NB4 (cell line): ENCODE measurements around the gene CHD3.

ENCODE experiments used
- DNase-seq: peaks from one replicate; pipeline ENCODE4 v3.0.0; 2010; ENCODE audit warnings: low read depth
- H3K4me3 ChIP-seq: one replicate; pipeline ENCODE4 v1.5.1; 2011; ENCODE audit warnings: mild to moderate bottlenecking, low read depth, low read length, moderate library complexity
- MYC ChIP-seq: IDR thresholded peaks from 2 replicates; pipeline ENCODE4 v1.6.1; 2011; ENCODE audit warnings: low read depth, low read length
- POLR2A ChIP-seq: IDR thresholded peaks from 2 replicates; pipeline ENCODE4 v1.6.1; 2011; ENCODE audit warnings: mild to moderate bottlenecking; ENCODE audit not compliant: insufficient read length; ENCODE audit errors: extremely low read depth
- TF ChIP-seq, protein P1 (sequence below): IDR thresholded peaks from 2 replicates; pipeline ENCODE4 v1.6.1; 2011; ENCODE audit warnings: low read depth, low read length
- TF ChIP-seq, protein P2 (sequence below): IDR thresholded peaks from one replicate; pipeline ENCODE4 v1.5.1; 2012; ENCODE audit warnings: low read depth, low read length

Gene CHD3

GRCh38 chr17:7910711-7911110, 22.1 kb downstream of the CHD3 start:
- no peak overlapping the region for H3K4me3 ChIP-seq
- TF ChIP-seq, protein P1, sequence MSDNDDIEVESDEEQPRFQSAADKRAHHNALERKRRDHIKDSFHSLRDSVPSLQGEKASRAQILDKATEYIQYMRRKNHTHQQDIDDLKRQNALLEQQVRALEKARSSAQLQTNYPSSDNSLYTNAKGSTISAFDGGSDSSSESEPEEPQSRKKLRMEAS: no peak
- no peak for TF ChIP-seq POLR2A
- TF ChIP-seq, protein P2, sequence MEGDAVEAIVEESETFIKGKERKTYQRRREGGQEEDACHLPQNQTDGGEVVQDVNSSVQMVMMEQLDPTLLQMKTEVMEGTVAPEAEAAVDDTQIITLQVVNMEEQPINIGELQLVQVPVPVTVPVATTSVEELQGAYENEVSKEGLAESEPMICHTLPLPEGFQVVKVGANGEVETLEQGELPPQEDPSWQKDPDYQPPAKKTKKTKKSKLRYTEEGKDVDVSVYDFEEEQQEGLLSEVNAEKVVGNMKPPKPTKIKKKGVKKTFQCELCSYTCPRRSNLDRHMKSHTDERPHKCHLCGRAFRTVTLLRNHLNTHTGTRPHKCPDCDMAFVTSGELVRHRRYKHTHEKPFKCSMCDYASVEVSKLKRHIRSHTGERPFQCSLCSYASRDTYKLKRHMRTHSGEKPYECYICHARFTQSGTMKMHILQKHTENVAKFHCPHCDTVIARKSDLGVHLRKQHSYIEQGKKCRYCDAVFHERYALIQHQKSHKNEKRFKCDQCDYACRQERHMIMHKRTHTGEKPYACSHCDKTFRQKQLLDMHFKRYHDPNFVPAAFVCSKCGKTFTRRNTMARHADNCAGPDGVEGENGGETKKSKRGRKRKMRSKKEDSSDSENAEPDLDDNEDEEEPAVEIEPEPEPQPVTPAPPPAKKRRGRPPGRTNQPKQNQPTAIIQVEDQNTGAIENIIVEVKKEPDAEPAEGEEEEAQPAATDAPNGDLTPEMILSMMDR: no peak
- TF ChIP-seq MYC: no peak
- no peak for DNase-seq

DNA sequence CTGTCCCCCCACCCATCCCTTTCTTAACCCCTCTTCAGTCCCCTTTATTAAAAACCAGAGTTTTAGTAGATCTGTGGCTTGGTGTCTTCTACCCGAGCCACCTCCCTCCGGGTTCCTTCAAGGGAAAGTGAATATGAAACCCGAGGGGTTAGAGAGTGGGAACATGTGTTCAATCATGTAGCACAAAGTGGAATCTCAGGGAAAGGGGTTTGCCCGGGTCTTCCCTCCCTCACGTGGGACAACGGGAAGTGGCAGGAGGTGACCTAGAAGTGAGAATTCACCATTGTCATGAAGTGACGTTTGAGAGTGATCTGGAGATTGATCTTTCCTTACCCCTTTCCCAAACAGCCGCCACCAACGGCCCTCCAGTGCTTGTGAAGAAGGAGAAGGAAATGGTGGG, 22.5 kb downstream of the CHD3 start:
- DNase-seq: no peak
- TF ChIP-seq, protein P1: no peak
- H3K4me3 ChIP-seq: no peak overlapping the region

DNA sequence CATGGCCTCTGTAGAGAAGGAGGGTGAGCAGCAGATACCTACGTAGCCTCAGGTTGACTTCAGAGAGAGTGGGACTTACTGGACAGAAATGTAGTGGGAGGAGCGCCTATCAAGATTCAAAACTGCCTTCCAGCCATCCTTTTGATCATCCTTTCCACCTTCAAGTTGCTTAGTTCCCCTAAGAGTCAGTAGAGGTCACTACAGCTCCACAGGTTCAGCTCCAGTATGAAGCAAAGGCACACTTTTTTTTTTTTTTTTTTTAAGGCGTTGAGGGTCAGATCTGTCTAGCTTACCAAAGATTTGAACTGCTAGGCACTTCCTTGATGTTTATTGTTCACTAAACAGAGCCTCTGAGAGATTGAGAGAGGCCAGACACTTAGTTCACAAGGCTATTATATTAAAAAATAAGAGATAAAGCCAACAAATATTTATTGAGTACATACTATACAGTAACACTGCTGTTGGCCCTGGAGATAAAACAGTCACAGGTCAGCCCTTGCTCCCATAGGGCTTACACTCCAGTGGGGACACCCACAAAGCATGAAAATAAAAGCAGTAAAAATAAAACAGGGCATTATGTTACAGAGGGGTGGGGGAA, 24.4 kb downstream of the CHD3 start:
- DNase-seq: peak; percentile 85
- TF ChIP-seq, protein P1: no peak
- TF ChIP-seq, protein P2: peak; percentile 61
- no peak overlapping the region for H3K4me3 ChIP-seq

DNA sequence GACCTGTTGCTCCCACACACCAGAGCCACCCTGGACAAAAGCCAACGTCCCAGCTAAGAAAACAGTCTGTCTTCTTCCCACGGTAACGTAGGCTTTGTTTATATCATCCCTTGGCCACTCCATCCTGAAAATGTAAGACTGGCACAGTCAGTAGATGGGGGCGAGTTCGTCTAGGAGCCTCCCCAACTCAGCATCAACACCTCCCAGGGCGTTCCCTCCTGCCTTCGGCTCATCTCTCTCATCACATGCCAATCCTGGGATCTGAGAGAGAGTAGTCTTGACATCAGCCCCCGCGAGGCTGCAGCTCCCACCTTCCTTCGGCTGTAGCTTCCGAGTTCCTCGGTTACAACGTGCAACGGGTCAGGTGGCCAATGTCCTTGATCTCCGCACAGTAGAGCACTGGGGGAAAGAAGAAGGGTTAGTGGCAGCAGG, 26.6 kb downstream of the CHD3 start:
- TF ChIP-seq, protein P2: no peak
- TF ChIP-seq, protein P1: no peak
- TF ChIP-seq POLR2A (no peak), MYC (no peak)
- no peak for DNase-seq
- peak overlapping the region; percentile 74 for H3K4me3 ChIP-seq

GRCh38 chr17:7915611-7916384, 27.2 kb downstream of the CHD3 start, which contains the start of gene RNF227:
RNF227 (minus strand) TSS chr17:7916289; CDS start chr17:7916195, 94 bp downstream.
- TF ChIP-seq, protein P1: peak; percentile 81
- TF ChIP-seq, protein P2: no peak
- no peak for TF ChIP-seq POLR2A
- peak; percentile 38; the same call in 1 of the 2 replicates for TF ChIP-seq MYC

DNA sequence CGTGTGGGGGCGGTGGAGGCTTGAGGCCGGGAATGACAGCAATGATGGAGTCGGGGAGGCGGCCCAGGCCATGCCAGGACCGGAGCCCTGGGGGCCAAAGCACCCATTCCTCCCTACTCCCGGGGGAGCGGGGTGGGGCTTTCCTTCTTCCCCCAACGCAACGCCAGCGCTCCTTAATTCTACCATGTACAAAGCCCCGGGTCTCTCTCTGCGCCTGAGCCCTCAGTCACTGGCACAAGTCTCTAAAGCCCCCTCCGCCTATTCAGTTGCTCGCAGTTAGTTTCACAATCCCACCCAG, 27.7 kb downstream of the CHD3 start:
- peak overlapping the region; percentile 32 for H3K4me3 ChIP-seq
- DNase-seq: no peak
- TF ChIP-seq, protein P1: no peak
- TF ChIP-seq POLR2A (no peak), MYC (no peak)
- TF ChIP-seq, protein P2: no peak

More at GRCh38 chr17:7915611-7916384, 27.2 kb downstream of the CHD3 start, which contains the start of gene RNF227:
- peak within 1 kb of the TSS; percentile 74 for H3K4me3 ChIP-seq
- peak; percentile 92 for DNase-seq
